ENCODE measurements around the gene CDT1.

Gene CDT1

DNA sequence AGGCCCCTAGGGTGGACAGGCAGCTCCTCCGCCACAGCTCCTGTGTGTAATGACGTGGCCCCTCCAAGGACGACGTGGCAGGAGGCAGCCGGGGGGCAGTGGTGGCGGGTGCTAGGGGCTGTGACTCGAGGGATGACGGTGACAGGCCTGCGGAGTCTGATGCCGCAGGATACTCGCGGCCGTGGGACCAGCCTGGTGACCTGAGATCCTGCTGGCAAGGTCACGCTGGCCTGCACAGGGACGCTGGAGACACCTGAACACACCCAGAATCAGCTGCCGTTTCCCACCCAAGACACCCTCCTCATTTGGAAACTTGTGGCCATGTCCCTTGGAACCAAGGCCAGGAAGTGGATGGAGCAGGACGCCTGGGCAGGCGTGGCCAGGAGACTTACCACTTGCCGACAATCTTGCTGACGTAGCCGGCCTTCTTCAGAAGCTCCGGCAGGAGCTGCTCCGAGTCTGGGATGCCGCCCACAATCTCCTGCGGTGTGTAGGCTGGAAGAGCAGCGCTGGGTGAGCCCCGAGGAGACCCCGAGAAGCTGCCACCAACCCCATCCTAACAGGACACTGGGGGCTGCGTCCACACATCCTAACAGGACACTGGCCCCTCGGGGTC lies 37.1 kb downstream of the CDT1 start:
- no peak for DNase-seq

- DNase-seq = no peak
Measured at GRCh38 chr16:88841521-88842307, 38.1 kb downstream of the CDT1 start.

- no peak for DNase-seq
Measured at GRCh38 chr16:88842308-88842756, 38.7 kb downstream of the CDT1 start.

DNA sequence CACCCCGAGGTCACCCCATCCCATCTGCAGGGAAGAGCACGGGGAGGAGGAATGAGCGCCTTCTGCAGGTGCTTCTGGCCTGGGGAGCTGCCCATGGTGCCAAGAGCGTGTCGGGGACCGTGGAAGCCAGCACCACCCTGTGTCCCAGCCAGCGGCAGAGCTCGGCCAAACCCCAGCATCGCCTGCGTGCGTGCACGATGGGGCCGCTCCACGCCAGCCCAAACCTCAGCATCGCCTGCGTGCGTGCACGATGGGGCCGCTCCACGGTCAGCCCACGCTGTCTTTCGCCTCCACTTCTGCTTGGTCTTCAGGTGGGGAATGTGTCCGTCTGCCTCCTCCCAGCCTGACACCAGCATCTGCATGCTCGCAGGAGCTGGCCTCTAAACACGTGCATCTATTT lies 39.2 kb downstream of the CDT1 start:
- no peak for DNase-seq

- DNase-seq = no peak
Measured at GRCh38 chr16:88843256-88843655, 39.7 kb downstream of the CDT1 start.

- DNase-seq = no peak
Measured at GRCh38 chr16:88844419-88845036, 40.9 kb downstream of the CDT1 start.

DNA sequence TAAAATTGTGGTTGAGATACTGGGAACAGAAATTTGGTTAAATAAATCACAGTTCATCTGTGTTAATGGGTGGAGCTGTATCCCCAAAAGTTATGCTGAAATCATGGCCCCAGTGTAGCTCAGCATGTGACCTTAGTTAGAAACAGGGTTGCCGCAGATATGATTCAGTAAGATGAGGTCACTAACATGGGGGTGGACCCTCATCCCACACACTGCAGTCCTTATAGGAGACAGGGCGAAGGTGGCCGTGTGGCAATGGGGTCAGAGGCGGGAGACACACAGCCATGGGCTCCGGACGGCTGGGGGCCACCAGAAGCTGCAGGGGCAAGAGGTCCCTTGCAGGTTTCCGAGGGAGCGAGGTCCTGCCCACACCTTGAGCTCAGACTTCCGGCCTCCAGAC lies 42.5 kb downstream of the CDT1 start:
- no peak for DNase-seq

- DNase-seq = no peak
Measured at GRCh38 chr16:88847654-88848053, 44.1 kb downstream of the CDT1 start.

DNA sequence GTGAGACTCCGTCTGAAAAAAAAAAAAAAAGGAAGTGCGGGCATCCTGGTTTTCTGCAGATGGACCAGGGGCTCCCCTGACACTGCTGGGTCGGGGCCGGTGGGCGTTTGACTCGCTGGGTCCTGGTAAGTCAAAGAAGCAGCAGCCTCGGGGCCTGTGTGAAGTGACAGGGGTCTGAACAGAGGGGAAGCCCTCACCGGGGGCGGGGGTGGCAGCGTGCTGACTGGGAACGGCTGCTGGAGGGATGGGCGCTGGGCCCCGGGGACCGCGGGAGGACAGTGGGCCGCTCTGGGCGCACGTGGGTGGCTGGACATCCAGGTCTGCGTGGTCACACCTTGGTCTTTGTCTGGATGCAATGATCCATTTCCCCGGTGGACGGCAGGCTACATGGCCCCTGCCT lies 45.0 kb downstream of the CDT1 start:
- DNase-seq = no peak

GRCh38 chr16:88850531-88851199 lies 47.1 kb downstream of the CDT1 start:
- no peak for DNase-seq

- no peak for DNase-seq
Measured at GRCh38 chr16:88851616-88852015, 48.0 kb downstream of the CDT1 start.

GRCh38 chr16:88853325-88853941 lies 49.8 kb downstream of the CDT1 start:
- DNase-seq = no peak

DNA sequence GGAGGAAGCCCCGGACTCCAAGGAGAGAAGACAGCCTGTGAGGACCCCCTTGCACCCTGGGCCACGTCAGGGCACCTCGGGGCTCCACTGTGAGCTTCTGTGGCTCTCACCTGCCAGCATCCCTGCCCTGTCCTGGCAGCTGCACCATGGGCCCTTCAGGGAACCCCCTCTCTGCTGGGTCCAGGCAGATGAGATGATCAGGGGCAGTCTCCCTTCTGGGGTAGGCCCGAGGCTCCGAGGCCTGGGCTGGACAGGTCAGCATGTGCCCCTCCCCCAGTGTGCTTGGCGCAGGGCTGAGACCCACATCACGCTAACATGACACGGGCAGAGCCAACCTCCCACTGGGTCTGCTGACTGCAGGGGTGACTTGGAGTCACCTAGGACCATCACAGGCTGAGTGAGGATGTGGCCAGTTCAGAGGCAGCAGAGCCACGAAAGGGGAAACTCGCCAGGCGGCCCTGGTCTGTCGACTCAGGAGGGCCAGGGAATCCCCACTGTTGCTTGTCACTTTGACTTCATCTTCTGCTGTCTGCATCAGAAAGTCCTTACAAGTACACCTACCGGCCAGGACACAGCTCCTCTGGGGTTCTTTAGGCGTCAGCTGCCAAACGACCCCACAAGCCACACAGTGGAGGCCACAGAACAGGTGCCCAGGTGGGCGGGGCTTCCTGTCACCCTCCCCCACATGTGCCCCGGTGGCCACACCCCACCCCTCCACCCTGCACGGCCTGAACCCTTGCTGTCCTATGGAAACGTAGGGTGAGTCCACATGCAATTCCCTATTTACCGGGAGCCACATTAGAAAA lies 50.9 kb downstream of the CDT1 start:
- DNase-seq = no peak

- DNase-seq = no peak
Measured at GRCh38 chr16:88855176-88855575, 51.6 kb downstream of the CDT1 start.

DNA sequence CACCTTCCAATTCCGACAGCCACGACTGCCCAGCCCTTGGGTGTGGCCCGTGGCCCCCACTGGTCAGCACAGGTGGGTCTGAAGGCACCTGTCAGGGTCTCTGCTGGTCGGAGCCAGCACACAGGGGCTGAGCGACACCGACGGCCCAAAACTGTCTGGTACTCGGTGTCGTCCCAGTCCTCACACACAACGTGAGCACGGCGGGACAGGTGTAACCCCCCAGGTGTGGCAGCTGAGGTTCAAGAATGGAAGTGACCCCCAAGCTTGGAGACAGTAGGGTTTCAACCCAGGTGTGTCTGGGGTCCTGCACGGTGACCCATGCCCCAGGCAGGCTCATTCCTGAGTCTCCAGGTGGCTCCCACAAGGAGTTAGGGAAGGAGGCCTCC lies 52.1 kb downstream of the CDT1 start:
- no peak for DNase-seq

- peak in 2 of 5 donors; percentile 13 to 24 for DNase-seq
Measured at GRCh38 chr16:88856122-88856827, 52.7 kb downstream of the CDT1 start.

DNA sequence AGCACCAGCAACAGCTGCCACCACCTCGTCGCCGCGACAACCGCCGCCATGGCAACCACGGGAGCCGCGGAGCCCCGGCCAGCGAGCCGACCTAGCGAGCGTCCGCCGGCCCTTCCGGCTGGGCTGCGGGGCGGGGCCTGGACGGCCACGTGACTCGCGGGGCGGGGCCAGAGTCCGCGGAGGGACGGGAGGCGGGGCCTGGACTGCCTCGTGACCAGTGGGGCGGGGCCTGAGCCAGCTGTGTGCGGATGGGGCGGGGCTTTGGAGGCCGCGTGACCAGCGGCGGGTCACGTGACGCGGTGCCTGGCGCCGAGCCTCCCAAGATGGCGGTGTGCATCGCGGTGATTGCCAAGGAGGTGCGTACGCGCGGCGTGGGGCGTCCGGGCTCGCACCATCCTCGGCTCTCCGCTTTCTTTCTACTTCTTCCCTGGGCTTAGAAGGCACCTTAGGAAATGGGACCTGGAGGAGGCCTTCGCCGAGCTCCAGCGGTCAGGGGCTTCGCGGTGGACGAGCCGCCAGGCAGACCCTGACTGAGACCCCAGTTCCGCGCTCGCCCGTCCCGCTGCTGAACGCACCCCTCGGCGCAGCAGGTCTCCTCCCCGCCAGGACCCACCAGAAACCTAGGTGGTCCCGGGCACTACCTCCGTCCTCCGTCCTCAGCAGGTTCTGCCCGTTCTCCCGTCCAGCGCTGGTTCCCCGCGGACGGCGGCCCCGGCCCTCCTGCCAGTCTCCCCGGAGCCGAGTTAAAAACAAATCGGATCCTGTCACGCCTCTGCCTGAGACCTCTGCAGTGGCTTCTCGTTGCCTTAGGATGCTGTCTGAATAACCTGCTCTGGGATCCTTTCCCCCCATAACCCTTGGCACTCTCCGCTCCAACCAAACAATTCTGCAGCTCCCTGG lies 53.5 kb downstream of the CDT1 start, which contains the start of the genes GALNS and TRAPPC2L:
TSS of gene GALNS (minus strand) at position 120 of the 900 bp plus-strand sequence. CDS start at position 50, 70 bp downstream.
TSS of gene TRAPPC2L (plus strand) at position 300 of the 900 bp plus-strand sequence. CDS start at position 324, 24 bp downstream.
- DNase-seq = peak; percentile 96 to 99 (median 99)

GRCh38 chr16:88857728-88858339 lies 54.2 kb downstream of the CDT1 start:
- DNase-seq = peak; percentile 40 to 75 (median 63)
